ENCODE measurements around the gene KIAA1586. TPM values are rescaled to one million over a fixed set of nuclear protein-coding genes. Genes with fewer than 3 reads are reported as not detected.

Gene KIAA1586
- total and polyA plus RNA-seq, 2 of the 13 experiments (the other 11 are each of a cell fraction or from before 2014, with no cell fraction given): 5.5 to 16.9 TPM

DNA sequence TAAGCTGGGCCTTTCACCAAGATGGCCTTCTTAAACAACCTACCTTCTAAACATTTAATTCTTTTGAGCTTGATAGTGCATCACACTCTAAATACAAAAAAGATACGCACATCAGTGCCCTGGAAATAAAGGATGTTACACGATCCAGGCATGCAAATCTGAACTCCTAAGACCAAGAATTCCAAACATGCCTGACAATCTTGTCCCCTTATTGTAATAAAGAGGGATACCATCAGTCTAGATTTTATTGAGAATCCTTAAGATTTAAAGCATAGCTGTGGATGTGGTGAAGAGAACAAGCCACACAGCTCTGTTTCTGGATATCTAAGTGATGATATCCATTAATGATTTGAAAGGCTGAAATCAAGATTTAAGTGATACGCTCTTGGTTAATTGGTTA lies 56.5 kb downstream of the KIAA1586 start:
- Histone ChIP-seq H3K4me2 (ENCODE audit: low read depth, low read length) (no peak overlapping the region), H3K9me3 (ENCODE audit: low read length) (no peaks in the 10 kb centered on the region), H4K20me1 (ENCODE audit: insufficient read depth, low read length) (no peaks in the 10 kb centered on the region), H2AFZ (ENCODE audit: low read length) (no peak overlapping the region), H3K9ac (ENCODE audit: insufficient read depth, low read depth, low read length) (no peak overlapping the region), H3K4me1 (ENCODE audit: insufficient read depth, low read length) (peaks cover 48% of the 10 kb centered on the region), H3K36me3 (replicated peaks in 1 of 2; ENCODE audit: control insufficient read depth in 1 of 2, insufficient read depth in 2 of 2, low read length in 2 of 2) (peaks cover 22 to 67% of the 10 kb centered on the region in 2 experiments), H3K79me2 (ENCODE audit: insufficient read depth, low read length) (peaks cover 56% of the 10 kb centered on the region), H3K27ac (ENCODE audit: extremely low read length, insufficient read depth, low read length) (no peak overlapping the region), H3K27me3 (ENCODE audit: control insufficient read depth in 1 of 2, insufficient read depth in 2 of 2, low read length in 2 of 2) (no peaks in the 10 kb centered on the region), H3K4me3 (replicated peaks in 1 of 3; ENCODE audit: insufficient read depth in 1 of 3, low read depth in 2 of 3, low read length in 3 of 3) (no peak overlapping the region)
- FAIRE-seq (no peak), ATAC-seq (no peak), DNase-seq (ENCODE audit: low spot score) (no peak)
- CTCF ChIA-PET (ENCODE audit: low intra/inter-chr PET ratio, low total read pairs): no interaction called here
- in situ Hi-C loops (cut with HindIII; ENCODE audit: extremely low pct_ligation_motif_present, low pct_unique_long_range_greater_than_20kb) (no loop called here), intact Hi-C loops (cut with micrococcal nuclease; ENCODE audit: unreplicated experiment) (no loop called here)
- WGBS (ENCODE audit: low lambda C conversion rate): 97% methylated on average over 3 of the region's 3 CpGs
- POLR2A ChIA-PET: interaction anchor here (1.0 to 1.4 kb wide), 2 partner anchors 10 to 69 kb away, joined by 3 to 5 read pairs; partner anchors contain the start of gene BAG2
- no TSS peak for BruUV-seq (replicated peaks)
- TF ChIP-seq, protein P1, sequence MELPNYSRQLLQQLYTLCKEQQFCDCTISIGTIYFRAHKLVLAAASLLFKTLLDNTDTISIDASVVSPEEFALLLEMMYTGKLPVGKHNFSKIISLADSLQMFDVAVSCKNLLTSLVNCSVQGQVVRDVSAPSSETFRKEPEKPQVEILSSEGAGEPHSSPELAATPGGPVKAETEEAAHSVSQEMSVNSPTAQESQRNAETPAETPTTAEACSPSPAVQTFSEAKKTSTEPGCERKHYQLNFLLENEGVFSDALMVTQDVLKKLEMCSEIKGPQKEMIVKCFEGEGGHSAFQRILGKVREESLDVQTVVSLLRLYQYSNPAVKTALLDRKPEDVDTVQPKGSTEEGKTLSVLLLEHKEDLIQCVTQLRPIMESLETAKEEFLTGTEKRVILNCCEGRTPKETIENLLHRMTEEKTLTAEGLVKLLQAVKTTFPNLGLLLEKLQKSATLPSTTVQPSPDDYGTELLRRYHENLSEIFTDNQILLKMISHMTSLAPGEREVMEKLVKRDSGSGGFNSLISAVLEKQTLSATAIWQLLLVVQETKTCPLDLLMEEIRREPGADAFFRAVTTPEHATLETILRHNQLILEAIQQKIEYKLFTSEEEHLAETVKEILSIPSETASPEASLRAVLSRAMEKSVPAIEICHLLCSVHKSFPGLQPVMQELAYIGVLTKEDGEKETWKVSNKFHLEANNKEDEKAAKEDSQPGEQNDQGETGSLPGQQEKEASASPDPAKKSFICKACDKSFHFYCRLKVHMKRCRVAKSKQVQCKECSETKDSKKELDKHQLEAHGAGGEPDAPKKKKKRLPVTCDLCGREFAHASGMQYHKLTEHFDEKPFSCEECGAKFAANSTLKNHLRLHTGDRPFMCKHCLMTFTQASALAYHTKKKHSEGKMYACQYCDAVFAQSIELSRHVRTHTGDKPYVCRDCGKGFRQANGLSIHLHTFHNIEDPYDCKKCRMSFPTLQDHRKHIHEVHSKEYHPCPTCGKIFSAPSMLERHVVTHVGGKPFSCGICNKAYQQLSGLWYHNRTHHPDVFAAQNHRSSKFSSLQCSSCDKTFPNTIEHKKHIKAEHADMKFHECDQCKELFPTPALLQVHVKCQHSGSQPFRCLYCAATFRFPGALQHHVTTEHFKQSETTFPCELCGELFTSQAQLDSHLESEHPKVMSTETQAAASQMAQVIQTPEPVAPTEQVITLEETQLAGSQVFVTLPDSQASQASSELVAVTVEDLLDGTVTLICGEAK (IDR thresholded peaks at IDR 0.05): no peak
- TF ChIP-seq, protein P1 (CRISPR knock-in tag; IDR thresholded peaks at IDR 0.05): no peak
- TF ChIP-seq MEF2D (CRISPR knock-in tag; IDR thresholded peaks at IDR 0.05) (no peak), ZNF354B (CRISPR knock-in tag; IDR thresholded peaks at IDR 0.05) (no peak), ZNF619 (CRISPR knock-in tag; IDR thresholded peaks at IDR 0.05) (no peak), ZNF598 (CRISPR knock-in tag; IDR thresholded peaks at IDR 0.05; ENCODE audit: borderline replicate concordance) (no peak), PAX8 (CRISPR knock-in tag; IDR thresholded peaks at IDR 0.05; ENCODE audit: borderline replicate concordance) (no peak)
- TF ChIP-seq, protein P2, sequence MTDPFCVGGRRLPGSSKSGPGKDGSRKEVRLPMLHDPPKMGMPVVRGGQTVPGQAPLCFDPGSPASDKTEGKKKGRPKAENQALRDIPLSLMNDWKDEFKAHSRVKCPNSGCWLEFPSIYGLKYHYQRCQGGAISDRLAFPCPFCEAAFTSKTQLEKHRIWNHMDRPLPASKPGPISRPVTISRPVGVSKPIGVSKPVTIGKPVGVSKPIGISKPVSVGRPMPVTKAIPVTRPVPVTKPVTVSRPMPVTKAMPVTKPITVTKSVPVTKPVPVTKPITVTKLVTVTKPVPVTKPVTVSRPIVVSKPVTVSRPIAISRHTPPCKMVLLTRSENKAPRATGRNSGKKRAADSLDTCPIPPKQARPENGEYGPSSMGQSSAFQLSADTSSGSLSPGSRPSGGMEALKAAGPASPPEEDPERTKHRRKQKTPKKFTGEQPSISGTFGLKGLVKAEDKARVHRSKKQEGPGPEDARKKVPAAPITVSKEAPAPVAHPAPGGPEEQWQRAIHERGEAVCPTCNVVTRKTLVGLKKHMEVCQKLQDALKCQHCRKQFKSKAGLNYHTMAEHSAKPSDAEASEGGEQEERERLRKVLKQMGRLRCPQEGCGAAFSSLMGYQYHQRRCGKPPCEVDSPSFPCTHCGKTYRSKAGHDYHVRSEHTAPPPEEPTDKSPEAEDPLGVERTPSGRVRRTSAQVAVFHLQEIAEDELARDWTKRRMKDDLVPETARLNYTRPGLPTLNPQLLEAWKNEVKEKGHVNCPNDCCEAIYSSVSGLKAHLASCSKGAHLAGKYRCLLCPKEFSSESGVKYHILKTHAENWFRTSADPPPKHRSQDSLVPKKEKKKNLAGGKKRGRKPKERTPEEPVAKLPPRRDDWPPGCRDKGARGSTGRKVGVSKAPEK (CRISPR knock-in tag; IDR thresholded peaks at IDR 0.05; ENCODE audit: borderline replicate concordance): no peak
- TF ChIP-seq, protein P3, sequence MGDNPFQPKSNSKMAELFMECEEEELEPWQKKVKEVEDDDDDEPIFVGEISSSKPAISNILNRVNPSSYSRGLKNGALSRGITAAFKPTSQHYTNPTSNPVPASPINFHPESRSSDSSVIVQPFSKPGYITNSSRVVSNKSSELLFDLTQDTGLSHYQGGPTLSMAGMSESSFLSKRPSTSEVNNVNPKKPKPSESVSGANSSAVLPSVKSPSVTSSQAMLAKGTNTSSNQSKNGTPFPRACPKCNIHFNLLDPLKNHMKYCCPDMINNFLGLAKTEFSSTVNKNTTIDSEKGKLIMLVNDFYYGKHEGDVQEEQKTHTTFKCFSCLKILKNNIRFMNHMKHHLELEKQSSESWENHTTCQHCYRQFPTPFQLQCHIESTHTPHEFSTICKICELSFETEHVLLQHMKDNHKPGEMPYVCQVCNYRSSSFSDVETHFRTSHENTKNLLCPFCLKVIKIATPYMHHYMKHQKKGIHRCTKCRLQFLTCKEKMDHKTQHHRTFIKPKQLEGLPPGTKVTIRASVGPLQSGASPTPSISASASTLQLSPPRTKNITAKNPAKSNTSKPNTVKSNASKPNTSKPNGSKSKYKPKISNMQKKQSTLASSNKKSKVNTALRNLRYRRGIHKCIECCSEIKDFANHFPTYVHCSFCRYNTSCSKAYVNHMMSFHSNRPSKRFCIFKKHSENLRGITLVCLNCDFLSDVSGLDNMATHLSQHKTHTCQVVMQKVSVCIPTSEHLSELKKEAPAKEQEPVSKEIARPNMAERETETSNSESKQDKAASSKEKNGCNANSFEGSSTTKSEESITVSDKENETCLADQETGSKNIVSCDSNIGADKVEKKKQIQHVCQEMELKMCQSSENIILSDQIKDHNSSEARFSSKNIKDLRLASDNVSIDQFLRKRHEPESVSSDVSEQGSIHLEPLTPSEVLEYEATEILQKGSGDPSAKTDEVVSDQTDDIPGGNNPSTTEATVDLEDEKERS (CRISPR knock-in tag; IDR thresholded peaks at IDR 0.05): no peak
